ENCODE measurements around the gene IRF4.

DNA sequence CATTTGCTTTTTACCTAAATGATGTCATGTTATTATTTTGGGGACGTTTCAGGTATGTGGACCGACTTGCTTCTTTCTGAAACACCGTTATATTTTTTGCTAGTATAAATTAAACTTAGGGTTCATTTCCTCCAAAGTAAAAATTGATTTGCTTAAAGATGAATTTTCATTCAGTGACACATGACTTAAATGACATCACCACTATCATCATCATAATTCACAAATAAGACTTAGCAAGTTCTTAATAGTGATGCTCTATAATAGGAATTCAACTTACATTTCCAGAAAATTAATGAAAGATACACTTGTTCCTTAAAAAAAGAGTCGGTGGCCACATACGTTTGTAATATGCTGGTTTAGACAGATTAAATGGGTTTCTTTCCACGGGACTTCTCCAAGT, 9.3 kb downstream of the IRF4 start:
- TF ChIP-seq YY1 (IDR thresholded peaks at IDR 0.05; ENCODE audit: insufficient read depth, insufficient read length), result no peak
- TF ChIP-seq SUZ12 (IDR thresholded peaks at IDR 0.05; ENCODE audit: extremely low read depth, insufficient read depth, insufficient read length), result no peak
